Stomach (tissue), 4 donors: ENCODE measurements around the gene RGS17.

Experiments used
- CTCF ChIP-seq, 7 experiments: fragments of 450-650 bp in 4 of 7; fragments of 200-600 bp in 3 of 7; sonication (generic) in 3 of 7; IDR thresholded peaks; one replicate each; pipeline ENCODE4 v1.5.1; 2016 to 2019; ENCODE audit warnings: antibody characterized with exemption in 7 of 7, control low read depth in 2 of 7, mild to moderate bottlenecking in 1 of 7
- EP300 ChIP-seq: sonication (generic); formaldehyde crosslinking; IDR thresholded peaks from one replicate; pipeline ENCODE4 v1.6.1; 2017; ENCODE audit warnings: antibody characterized with exemption
- POLR2A ChIP-seq, 4 donors: fragments of 450-650 bp; IDR thresholded peaks; one replicate each; pipeline ENCODE4 v1.6.1; 2016; ENCODE audit warnings: antibody characterized with exemption in 4 of 4, control low read depth in 2 of 4, mild to moderate bottlenecking in 1 of 4, moderate library complexity in 1 of 4
- POLR2AphosphoS5 ChIP-seq, 3 donors: sonication (generic); formaldehyde crosslinking; IDR thresholded peaks; one replicate each; pipeline ENCODE4 v1.6.1; 2016; ENCODE audit warnings: antibody characterized with exemption in 3 of 3

- TF ChIP-seq CTCF (IDR thresholded peaks at IDR 0.05) (no peak), POLR2A (IDR thresholded peaks at IDR 0.05) (no peak), EP300 (no peak), POLR2AphosphoS5 (IDR thresholded peaks at IDR 0.05) (no peak)
Measured at GRCh38 chr6:153146413-153146812, 15.3 kb upstream of the RGS17 start.
